Endothelial cell of umbilical vein (primary cell): ENCODE data around the gene HSH2D. TPM values are rescaled to one million over a fixed set of nuclear protein-coding genes. Genes with fewer than 3 reads are reported as not detected.

Experiments used
- BruUV-seq: library from RNA; stranded (reverse); fragments of 400-500 nt; replicated peaks from 2 replicates; lab custom pipeline; 2021; lab: Mats Ljungman, UMichigan
- CTCF ChIA-PET: fragments of 300-600, 350-600 bp; sonication (Branson Sonifier 250); formaldehyde crosslinking; loops from one replicate; lab custom pipeline; 2021; ENCODE audit warnings: antibody characterized with exemption, inconsistent platforms; lab: Charles Lee
- POLR2A ChIA-PET: fragments of 300-600, 350-600 bp; sonication (Branson Sonifier 250); formaldehyde crosslinking; loops from one replicate; lab custom pipeline; 2021; ENCODE audit warnings: antibody characterized with exemption, inconsistent platforms; lab: Charles Lee
- DNase-seq: peaks from one replicate; pipeline ENCODE4 v3.0.0-alpha.2; 2011; ENCODE audit warnings: low read depth, low spot score
- FAIRE-seq: peaks from 2 replicates; lab custom pipeline; 2011; peaks lifted over from hg19 to GRCh38; lab: Jason Lieb, UNC
- H2AFZ ChIP-seq: 2 replicates; pipeline ENCODE4 v1.6.0; 2012; ENCODE audit warnings: low read depth, low read length, control low read depth, inconsistent platforms
- H3K27ac ChIP-seq: 2 replicates; pipeline ENCODE4 v1.5.1; 2011; ENCODE audit warnings: low read depth, mild to moderate bottlenecking, control low read depth, low read length, moderate library complexity; ENCODE audit not compliant: insufficient read depth
- H3K27me3 ChIP-seq, 2 experiments: 2 replicates each; pipeline versions ENCODE4 v1.6.0 to v1.6.1; 2011; ENCODE audit warnings: low read length in 2 of 2, mixed read lengths in 1 of 2; ENCODE audit not compliant: control insufficient read depth in 2 of 2, insufficient read depth in 2 of 2
- H3K36me3 ChIP-seq, 2 experiments: 2 replicates in 1 of 2; 3 replicates in 1 of 2; pipeline ENCODE4 v1.5.1; 2011; ENCODE audit warnings: low read length in 2 of 2, mild to moderate bottlenecking in 1 of 2, moderate library complexity in 1 of 2; ENCODE audit not compliant: control insufficient read depth in 2 of 2, insufficient read depth in 2 of 2; ENCODE audit errors: extremely low read depth in 1 of 2
- H3K4me1 ChIP-seq: 3 replicates; pipeline ENCODE4 v1.5.1; 2011; ENCODE audit warnings: mild to moderate bottlenecking, low read length; ENCODE audit not compliant: control insufficient read depth, insufficient read depth; ENCODE audit errors: extremely low read depth
- H3K4me2 ChIP-seq: 2 replicates; pipeline ENCODE4 v1.6.1; 2011; ENCODE audit warnings: low read length, control low read depth, mixed read lengths; ENCODE audit not compliant: insufficient read depth
- H3K4me3 ChIP-seq, 3 experiments: fragments of 200-600 bp in 1 of 3; sonication (generic), shearing (Covaris generic) in 1 of 3; replicated peaks in 1 of 3; 2 replicates each; pipeline ENCODE4 v1.5.1; 2011 to 2016; ENCODE audit warnings: control low read depth in 3 of 3, low read length in 3 of 3, mild to moderate bottlenecking in 2 of 3, inconsistent platforms in 1 of 3, low read depth in 1 of 3, moderate library complexity in 1 of 3; ENCODE audit not compliant: insufficient read depth in 1 of 3
- H3K79me2 ChIP-seq: 2 replicates; pipeline ENCODE4 v1.6.0; 2012; ENCODE audit warnings: low read length, inconsistent platforms; ENCODE audit not compliant: control insufficient read depth, insufficient read depth
- H3K9ac ChIP-seq: replicated peaks from 2 replicates; pipeline ENCODE3; 2011; ENCODE audit warnings: low read length, control low read depth; ENCODE audit not compliant: insufficient read depth; ENCODE audit errors: extremely low read depth
- H3K9me1 ChIP-seq: replicated peaks from 3 replicates; pipeline ENCODE4 v1.6.0; 2011; ENCODE audit warnings: mild to moderate bottlenecking, low read length; ENCODE audit not compliant: control insufficient read depth, insufficient read depth; ENCODE audit errors: extremely low read depth
- H3K9me3 ChIP-seq: replicated peaks from 2 replicates; pipeline ENCODE4 v1.5.1; 2012; ENCODE audit warnings: low read length, inconsistent platforms; ENCODE audit not compliant: control insufficient read depth, insufficient read depth
- H4K20me1 ChIP-seq: replicated peaks from 2 replicates; pipeline ENCODE3; 2011; ENCODE audit warnings: mild to moderate bottlenecking, low read length; ENCODE audit not compliant: control insufficient read depth, insufficient read depth; ENCODE audit errors: extremely low read depth
- FOS ChIP-seq: IDR thresholded peaks from 2 replicates; pipeline ENCODE4 v1.6.1; 2011; ENCODE audit warnings: mild to moderate bottlenecking, low read length, moderate library complexity, borderline replicate concordance; ENCODE audit not compliant: insufficient read depth
- GATA2 ChIP-seq: IDR thresholded peaks from 2 replicates; pipeline ENCODE4 v1.7.0; 2011; ENCODE audit warnings: low read depth, mild to moderate bottlenecking, moderate library complexity, mixed read lengths, low read length; ENCODE audit not compliant: insufficient read length, insufficient read depth
- POLR2A ChIP-seq: IDR thresholded peaks from 2 replicates; pipeline ENCODE4 v1.6.1; 2012; ENCODE audit warnings: low read depth, mild to moderate bottlenecking, control low read depth, low read length
- POLR2AphosphoS5 ChIP-seq: IDR thresholded peaks from 2 replicates; pipeline ENCODE4 v1.6.1; 2012; ENCODE audit warnings: low read depth, mild to moderate bottlenecking, control low read depth, low read length, moderate library complexity; ENCODE audit not compliant: insufficient read depth
- dilution Hi-C: fragments of 300-500 bp; cut with MboI; formaldehyde crosslinking; loops from one replicate; pipeline ENCODE4 v1.15.0; 2019; ENCODE audit warnings: low sequenced_read_pairs; ENCODE audit not compliant: extremely low pct_ligation_motif_present
- intact Hi-C: fragments of 100-400 bp; cut with micrococcal nuclease; formaldehyde crosslinking; loops from one replicate; pipeline ENCODE4 v1.10.0; 2022
- polyA plus RNA-seq, 4 experiments: library from polyadenylated mRNA; depleted of rRNA in 3 of 4; stranded (reverse) in 3 of 4; unstranded in 1 of 4; fragments of >200 nt; gene quantifications; 2 replicates each; pipeline versions ENCODE4 v1.2.1 to v1.2.3, GENCODE V29; 2011 to 2012; ENCODE audit warnings: missing spikeins in 1 of 4
- total RNA-seq: library from RNA; stranded (reverse); gene quantifications from 2 replicates; pipeline ENCODE4 v1.2.3, GENCODE V29; 2021
- TF ChIP-seq, protein P1 (sequence below): IDR thresholded peaks from 2 replicates; pipeline ENCODE4 v1.6.1; 2011; ENCODE audit not compliant: insufficient read depth, insufficient read length
- TF ChIP-seq, protein P2 (sequence below), 2 donors: IDR thresholded peaks; 1 replicate in 1 of 2; 2 replicates in 1 of 2; pipeline ENCODE4 v1.5.1; 2011; ENCODE audit warnings: low read length in 2 of 2, mild to moderate bottlenecking in 2 of 2, moderate library complexity in 2 of 2, control low read depth in 1 of 2, inconsistent platforms in 1 of 2, low read depth in 1 of 2; ENCODE audit not compliant: insufficient read depth in 1 of 2; ENCODE audit errors: extremely low read depth in 1 of 2

HSH2D gene
- total and polyA plus RNA-seq, 2 donors (not counting 3 experiments of a cell fraction or from before 2014, with no cell fraction given) = not detected

DNA sequence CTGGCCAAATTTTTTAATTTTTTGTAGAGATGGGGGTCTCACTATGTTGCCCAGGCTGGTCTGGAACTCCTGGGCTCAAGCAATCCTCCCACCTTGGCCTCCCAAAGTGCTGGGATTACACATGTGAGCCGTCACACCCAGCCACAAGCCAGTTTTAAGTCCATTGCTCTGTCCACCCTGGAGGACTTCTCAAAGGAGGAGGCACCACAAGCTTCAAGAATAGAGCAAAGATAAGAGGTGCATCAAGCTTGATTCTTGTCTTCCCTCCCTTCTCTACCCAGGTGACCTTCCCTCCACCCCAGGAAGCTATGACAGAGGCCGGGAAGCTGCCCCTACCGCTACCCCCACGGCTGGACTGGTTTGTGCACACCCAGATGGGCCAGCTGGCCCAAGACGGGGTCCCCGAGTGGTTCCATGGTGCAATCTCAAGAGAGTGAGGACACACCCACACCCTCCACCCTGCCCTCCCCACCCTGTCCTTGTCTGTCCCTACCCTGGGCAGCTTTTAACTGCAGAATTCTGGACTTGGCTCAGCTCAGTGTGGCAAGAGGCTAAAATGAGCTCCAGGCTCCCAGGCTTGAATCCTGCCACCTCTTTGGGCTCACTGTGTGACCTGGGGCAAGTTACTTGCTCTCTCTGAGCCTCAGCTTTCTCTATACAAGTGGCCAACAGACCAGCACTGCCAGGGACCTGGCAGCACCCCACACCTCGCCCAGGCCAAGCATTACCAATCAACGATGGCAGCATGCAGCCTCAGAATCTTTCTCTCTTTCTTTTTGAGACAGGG, 5.2 kb downstream of the HSH2D start:
- Histone ChIP-seq H3K9ac (no peak overlapping the region), H3K4me2 (no peak overlapping the region), H3K27ac (no peak overlapping the region), H3K9me3 (no peaks in the 10 kb centered on the region), H3K36me3 (no peaks in the 10 kb centered on the region), H4K20me1 (no peaks in the 10 kb centered on the region), H3K79me2 (no peaks in the 10 kb centered on the region), H2AFZ (no peak overlapping the region), H3K4me3 (no peak overlapping the region), H3K4me1 (no peaks in the 10 kb centered on the region), H3K27me3 (peaks cover 0 to 2% of the 10 kb centered on the region in 2 experiments), H3K9me1 (no peaks in the 10 kb centered on the region)
- POLR2A ChIA-PET = no interaction called here
- DNase-seq (no peak), FAIRE-seq (no peak)
- intact Hi-C loops = no loop called here
- dilution Hi-C loops = no loop called here
- TF ChIP-seq POLR2A = no peak
- no peak for TF ChIP-seq POLR2AphosphoS5
- no peak for TF ChIP-seq FOS
- no peak for TF ChIP-seq GATA2
- TF ChIP-seq, protein P1, sequence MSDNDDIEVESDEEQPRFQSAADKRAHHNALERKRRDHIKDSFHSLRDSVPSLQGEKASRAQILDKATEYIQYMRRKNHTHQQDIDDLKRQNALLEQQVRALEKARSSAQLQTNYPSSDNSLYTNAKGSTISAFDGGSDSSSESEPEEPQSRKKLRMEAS = no peak
- TF ChIP-seq, protein P2, sequence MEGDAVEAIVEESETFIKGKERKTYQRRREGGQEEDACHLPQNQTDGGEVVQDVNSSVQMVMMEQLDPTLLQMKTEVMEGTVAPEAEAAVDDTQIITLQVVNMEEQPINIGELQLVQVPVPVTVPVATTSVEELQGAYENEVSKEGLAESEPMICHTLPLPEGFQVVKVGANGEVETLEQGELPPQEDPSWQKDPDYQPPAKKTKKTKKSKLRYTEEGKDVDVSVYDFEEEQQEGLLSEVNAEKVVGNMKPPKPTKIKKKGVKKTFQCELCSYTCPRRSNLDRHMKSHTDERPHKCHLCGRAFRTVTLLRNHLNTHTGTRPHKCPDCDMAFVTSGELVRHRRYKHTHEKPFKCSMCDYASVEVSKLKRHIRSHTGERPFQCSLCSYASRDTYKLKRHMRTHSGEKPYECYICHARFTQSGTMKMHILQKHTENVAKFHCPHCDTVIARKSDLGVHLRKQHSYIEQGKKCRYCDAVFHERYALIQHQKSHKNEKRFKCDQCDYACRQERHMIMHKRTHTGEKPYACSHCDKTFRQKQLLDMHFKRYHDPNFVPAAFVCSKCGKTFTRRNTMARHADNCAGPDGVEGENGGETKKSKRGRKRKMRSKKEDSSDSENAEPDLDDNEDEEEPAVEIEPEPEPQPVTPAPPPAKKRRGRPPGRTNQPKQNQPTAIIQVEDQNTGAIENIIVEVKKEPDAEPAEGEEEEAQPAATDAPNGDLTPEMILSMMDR (IDR thresholded peaks at IDR 0.05; ENCODE audit: extremely low read depth in 1 of 2, insufficient read depth in 1 of 2, low read depth in 1 of 2, low read length in 2 of 2) = no peak
- CTCF ChIA-PET = no interaction called here
- BruUV-seq = no TSS peak
